Measurements from ENCODE around the gene CDH4. TPM values are rescaled to one million over a fixed set of nuclear protein-coding genes. Genes with fewer than 3 reads are reported as not detected.
A peak's percentile ranks its signal among the peaks of the same experiment; 100 is the strongest.

Gene CDH4
- total RNA-seq, 1 donor from 2014 or later = 8.3 TPM

GRCh38 chr20:61434341-61434781 lies 182.3 kb downstream of the CDH4 start:
- Mint-ChIP-seq H3K4me3 (peak overlapping the region; percentile 27), H3K4me1 (ENCODE audit: unreplicated experiment) (peaks cover 42% of the 10 kb centered on the region), H3K36me3 (no peaks in the 10 kb centered on the region), H3K27me3 (peaks cover 42% of the 10 kb centered on the region), H3K27ac (no peak overlapping the region), H3K9me3 (no peaks in the 10 kb centered on the region)
- DNase-seq (ENCODE audit: extremely low spot score, unreplicated experiment) = no peak
- TF ChIP-seq, protein P1, sequence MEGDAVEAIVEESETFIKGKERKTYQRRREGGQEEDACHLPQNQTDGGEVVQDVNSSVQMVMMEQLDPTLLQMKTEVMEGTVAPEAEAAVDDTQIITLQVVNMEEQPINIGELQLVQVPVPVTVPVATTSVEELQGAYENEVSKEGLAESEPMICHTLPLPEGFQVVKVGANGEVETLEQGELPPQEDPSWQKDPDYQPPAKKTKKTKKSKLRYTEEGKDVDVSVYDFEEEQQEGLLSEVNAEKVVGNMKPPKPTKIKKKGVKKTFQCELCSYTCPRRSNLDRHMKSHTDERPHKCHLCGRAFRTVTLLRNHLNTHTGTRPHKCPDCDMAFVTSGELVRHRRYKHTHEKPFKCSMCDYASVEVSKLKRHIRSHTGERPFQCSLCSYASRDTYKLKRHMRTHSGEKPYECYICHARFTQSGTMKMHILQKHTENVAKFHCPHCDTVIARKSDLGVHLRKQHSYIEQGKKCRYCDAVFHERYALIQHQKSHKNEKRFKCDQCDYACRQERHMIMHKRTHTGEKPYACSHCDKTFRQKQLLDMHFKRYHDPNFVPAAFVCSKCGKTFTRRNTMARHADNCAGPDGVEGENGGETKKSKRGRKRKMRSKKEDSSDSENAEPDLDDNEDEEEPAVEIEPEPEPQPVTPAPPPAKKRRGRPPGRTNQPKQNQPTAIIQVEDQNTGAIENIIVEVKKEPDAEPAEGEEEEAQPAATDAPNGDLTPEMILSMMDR (conservative IDR thresholded peaks at IDR 0.05) = no peak

DNA sequence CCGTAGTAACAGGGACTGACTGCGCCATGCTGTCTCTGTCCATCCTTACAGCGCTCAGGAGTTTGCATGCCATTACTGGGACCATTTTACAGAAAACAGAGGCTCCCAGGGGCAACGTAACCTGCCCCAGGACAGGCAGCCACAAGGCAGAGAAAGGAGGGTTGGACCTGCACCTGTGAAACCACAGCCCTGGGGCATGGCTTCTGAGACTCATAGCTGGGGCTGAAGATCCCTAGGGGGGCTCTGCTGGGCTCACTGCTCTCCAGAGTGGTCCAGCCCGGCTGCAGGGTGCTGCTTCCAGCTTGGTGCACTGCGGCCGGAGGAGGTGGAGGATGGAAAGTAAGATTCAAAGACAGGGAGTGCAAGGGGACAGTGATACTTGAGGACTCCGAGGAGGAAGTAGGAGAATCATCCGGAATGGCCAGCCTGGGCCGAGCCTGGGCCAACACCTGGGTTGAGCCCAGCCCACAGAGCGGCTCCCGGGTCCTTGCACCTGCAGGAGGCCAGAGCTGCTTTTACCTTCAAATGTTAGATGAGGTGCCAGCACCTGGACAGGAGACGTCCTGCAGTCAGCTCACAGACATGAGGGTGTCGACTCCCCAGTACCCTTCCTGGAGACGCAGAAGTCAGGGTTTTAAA lies 183.2 kb downstream of the CDH4 start:
- Mint-ChIP-seq H3K4me1 (ENCODE audit: unreplicated experiment) (peaks cover 42% of the 10 kb centered on the region), H3K4me3 (peak overlapping the region; percentile 11), H3K27me3 (peaks cover 40% of the 10 kb centered on the region), H3K27ac (no peak overlapping the region), H3K9me3 (no peaks in the 10 kb centered on the region), H3K36me3 (no peaks in the 10 kb centered on the region)
- TF ChIP-seq, protein P1 (conservative IDR thresholded peaks at IDR 0.05) = no peak
- DNase-seq (ENCODE audit: extremely low spot score, unreplicated experiment) = no peak

DNA sequence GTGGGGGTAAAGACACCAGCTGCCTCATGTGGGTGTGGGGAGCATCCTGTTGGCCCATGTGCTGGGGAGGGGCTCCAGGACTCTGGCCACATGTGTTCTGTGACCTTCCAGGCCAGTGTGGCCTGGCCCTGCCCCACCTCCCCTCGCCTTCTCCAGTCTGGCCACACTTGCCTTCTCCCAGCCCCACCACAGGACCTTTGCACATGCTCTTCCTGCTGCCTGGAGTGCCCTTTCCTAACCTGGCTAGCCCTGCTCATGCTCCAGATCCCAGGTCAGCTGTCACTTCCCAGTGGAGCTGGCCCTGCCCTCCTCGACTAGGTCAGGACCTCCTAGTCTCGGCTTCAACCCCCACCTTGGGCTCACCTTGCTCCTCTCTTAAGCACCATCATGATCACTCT lies 183.8 kb downstream of the CDH4 start:
- no peaks in the 10 kb centered on the region for H3K36me3 Mint-ChIP-seq
- no peaks in the 10 kb centered on the region for H3K9me3 Mint-ChIP-seq
- no peak for DNase-seq (ENCODE audit: extremely low spot score, unreplicated experiment)
- peaks cover 36% of the 10 kb centered on the region for H3K27me3 Mint-ChIP-seq
- H3K4me3 Mint-ChIP-seq = no peak overlapping the region
- H3K27ac Mint-ChIP-seq = peak overlapping the region; percentile 48
- H3K4me1 Mint-ChIP-seq (ENCODE audit: unreplicated experiment) = peaks cover 41% of the 10 kb centered on the region
- TF ChIP-seq, protein P1 (conservative IDR thresholded peaks at IDR 0.05) = no peak

DNA sequence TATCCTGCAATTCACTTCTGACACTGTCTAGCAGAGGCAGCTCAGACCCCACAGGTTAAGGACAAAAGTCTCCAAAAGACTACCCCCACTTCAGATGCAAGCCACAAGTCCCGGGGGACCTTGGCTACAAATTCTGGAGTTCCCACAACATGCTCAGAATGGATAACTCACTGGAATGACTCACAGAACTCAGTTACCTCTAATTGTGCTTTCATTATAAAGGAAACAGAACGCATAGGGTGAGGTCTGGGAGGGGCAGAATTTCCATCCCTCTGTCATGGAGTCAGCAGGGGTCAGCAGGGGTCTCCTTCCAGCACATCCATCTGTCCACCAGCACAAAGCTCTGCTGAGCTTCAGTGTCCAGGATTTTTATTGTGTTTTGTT lies 184.2 kb downstream of the CDH4 start:
- TF ChIP-seq, protein P1 (conservative IDR thresholded peaks at IDR 0.05) = no peak
- Mint-ChIP-seq H3K27ac (peak overlapping the region; percentile 48), H3K36me3 (no peaks in the 10 kb centered on the region), H3K4me1 (ENCODE audit: unreplicated experiment) (peaks cover 40% of the 10 kb centered on the region), H3K27me3 (peaks cover 35% of the 10 kb centered on the region), H3K4me3 (no peak overlapping the region), H3K9me3 (no peaks in the 10 kb centered on the region)
- no peak for DNase-seq (ENCODE audit: extremely low spot score, unreplicated experiment)

DNA sequence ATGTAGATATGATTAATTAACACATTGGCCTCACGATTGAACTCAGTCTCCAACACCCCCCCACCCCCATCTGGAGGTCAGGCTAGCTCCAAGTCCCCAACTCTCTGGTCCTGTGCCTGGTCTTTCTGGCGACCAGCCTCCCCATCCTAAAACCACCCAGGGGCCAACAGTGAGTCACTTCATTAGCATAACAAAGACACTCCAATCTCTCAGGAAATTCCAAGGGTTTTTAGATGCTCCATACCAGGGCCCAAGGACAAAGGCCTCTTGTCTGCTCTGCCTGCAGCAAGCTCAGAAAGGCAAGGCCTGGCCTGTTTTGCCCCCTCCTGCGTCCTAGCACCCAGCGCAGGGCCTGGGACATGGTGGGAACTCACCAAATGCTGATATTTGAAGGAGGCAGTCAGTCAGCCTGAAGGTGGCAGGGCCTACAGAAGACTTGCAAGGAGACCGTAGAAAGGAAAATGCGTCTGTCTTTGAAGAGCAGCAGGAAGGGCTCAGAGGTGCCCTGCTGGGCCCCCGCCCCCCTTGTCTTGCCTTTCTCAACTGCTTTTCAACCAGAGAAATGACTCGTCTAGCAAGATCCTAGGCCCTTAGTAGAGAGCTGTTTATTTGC lies 184.7 kb downstream of the CDH4 start:
- Mint-ChIP-seq H3K27ac (peak overlapping the region; percentile 74), H3K27me3 (peaks cover 33% of the 10 kb centered on the region), H3K4me3 (peak overlapping the region; percentile 48), H3K4me1 (ENCODE audit: unreplicated experiment) (peaks cover 40% of the 10 kb centered on the region), H3K36me3 (no peaks in the 10 kb centered on the region), H3K9me3 (no peaks in the 10 kb centered on the region)
- TF ChIP-seq, protein P1 (conservative IDR thresholded peaks at IDR 0.05) = no peak
- no peak for DNase-seq (ENCODE audit: extremely low spot score, unreplicated experiment)
